H7 (cell line): ENCODE results near the gene ZNF775. TPM values are rescaled to one million over a fixed set of nuclear protein-coding genes. Genes with fewer than 3 reads are reported as not detected.
"Not testable (repeated sequence)": the region's sequence is repeated elsewhere in the genome, so short reads cannot be mapped to it uniquely, and the experiment has no call there.

ENCODE experiments used
- DNase-seq: peaks from one replicate; pipeline ENCODE4 v3.0.0; 2012
- H3K27me3 ChIP-seq: 2 replicates; pipeline ENCODE4 v1.6.0; 2011; ENCODE audit warnings: mild to moderate bottlenecking, low read length; ENCODE audit not compliant: control insufficient read depth, insufficient read depth
- H3K36me3 ChIP-seq: replicated peaks from 2 replicates; pipeline ENCODE4 v1.5.1; 2011; ENCODE audit warnings: low read length; ENCODE audit not compliant: control insufficient read depth, insufficient read depth
- H3K4me3 ChIP-seq: 2 replicates; pipeline ENCODE4 v1.5.1; 2011; ENCODE audit warnings: low read depth, mild to moderate bottlenecking, control low read depth, low read length, moderate library complexity; ENCODE audit not compliant: insufficient read depth
- total RNA-seq: library from RNA; depleted of rRNA; stranded (reverse); fragments of >200 nt; shearing (Covaris generic); gene quantifications from 2 replicates; pipeline ENCODE4 v1.2.3, GENCODE V29; 2014

ZNF775 gene
- total RNA-seq, 1 experiment from 2014 or later = 44.2 TPM

- DNase-seq = peak; percentile 65
- Histone ChIP-seq H3K27me3 (no peaks in the 10 kb centered on the region), H3K36me3 (no peaks in the 10 kb centered on the region), H3K4me3 (peak overlapping the region; percentile 96)
Observed at GRCh38 chr7:150379441-150380379, 580 bp downstream of the ZNF775 start.

- Histone ChIP-seq H3K4me3 (peak overlapping the region; percentile 96), H3K27me3 (no peaks in the 10 kb centered on the region), H3K36me3 (0 out of 2 replicates have a peak, but pooled peaks cover under 1% of the 10 kb centered on the region)
- peak; percentile 33 for DNase-seq
Observed at GRCh38 chr7:150380463-150380862, 1.3 kb downstream of the ZNF775 start.

- peak; percentile 58 for DNase-seq
- Histone ChIP-seq H3K4me3 (no peak overlapping the region), H3K27me3 (no peaks in the 10 kb centered on the region), H3K36me3 (0 out of 2 replicates have a peak, but pooled peaks cover 1% of the 10 kb centered on the region)
Observed at GRCh38 chr7:150381096-150381495, 2.0 kb downstream of the ZNF775 start.

GRCh38 chr7:150381785-150382122, 2.6 kb downstream of the ZNF775 start:
- peak; percentile 37 for DNase-seq

GRCh38 chr7:150382123-150382843, 3.2 kb downstream of the ZNF775 start:
- DNase-seq = peak; percentile 47
- Histone ChIP-seq H3K27me3 (no peaks in the 10 kb centered on the region), H3K36me3 (0 out of 2 replicates have a peak, but pooled peaks cover 1% of the 10 kb centered on the region), H3K4me3 (no peak overlapping the region)

More at GRCh38 chr7:150381785-150382122, 2.6 kb downstream of the ZNF775 start:
- no peak overlapping the region for H3K4me3 ChIP-seq
- H3K36me3 ChIP-seq = 0 out of 2 replicates have a peak, but pooled peaks cover 1% of the 10 kb centered on the region
- no peaks in the 10 kb centered on the region for H3K27me3 ChIP-seq

GRCh38 chr7:150382844-150383225, 3.7 kb downstream of the ZNF775 start:
- 0 out of 2 replicates have a peak, but pooled peaks cover 1% of the 10 kb centered on the region for H3K36me3 ChIP-seq
- H3K4me3 ChIP-seq = no peak overlapping the region
- no peaks in the 10 kb centered on the region for H3K27me3 ChIP-seq
- no peak for DNase-seq

GRCh38 chr7:150383710-150384397, 4.7 kb downstream of the ZNF775 start:
- Histone ChIP-seq H3K36me3 (peaks cover 5% of the 10 kb centered on the region), H3K27me3 (no peaks in the 10 kb centered on the region), H3K4me3 (no peak overlapping the region)
- peak; percentile 97 for DNase-seq

- Histone ChIP-seq H3K4me3 (no peak overlapping the region), H3K27me3 (no peaks in the 10 kb centered on the region), H3K36me3 (peaks cover 8% of the 10 kb centered on the region)
- peak; percentile 48 for DNase-seq
Observed at GRCh38 chr7:150384406-150385301, 5.5 kb downstream of the ZNF775 start.

- Histone ChIP-seq H3K36me3 (peaks cover 8% of the 10 kb centered on the region), H3K4me3 (no peak overlapping the region), H3K27me3 (no peaks in the 10 kb centered on the region)
- DNase-seq = no peak
Observed at GRCh38 chr7:150385302-150385723, 6.2 kb downstream of the ZNF775 start.

GRCh38 chr7:150385884-150386283, 6.8 kb downstream of the ZNF775 start:
- not testable (repeated sequence) for H3K36me3 ChIP-seq, H3K27me3 ChIP-seq, DNase-seq, H3K4me3 ChIP-seq

GRCh38 chr7:150388306-150388705, 9.2 kb downstream of the ZNF775 start:
- H3K27me3 ChIP-seq = no peaks in the 10 kb centered on the region

GRCh38 chr7:150388709-150389531, 9.8 kb downstream of the ZNF775 start:
- Histone ChIP-seq H3K36me3 (peaks cover 8% of the 10 kb centered on the region), H3K4me3 (no peak overlapping the region), H3K27me3 (no peaks in the 10 kb centered on the region)
- DNase-seq = no peak

More at GRCh38 chr7:150388306-150388705, 9.2 kb downstream of the ZNF775 start:
- DNase-seq = no peak
- Histone ChIP-seq H3K36me3 (peaks cover 8% of the 10 kb centered on the region), H3K4me3 (no peak overlapping the region)

- H3K4me3 ChIP-seq = no peak overlapping the region
- H3K27me3 ChIP-seq = no peaks in the 10 kb centered on the region
- DNase-seq = no peak
- peaks cover 8% of the 10 kb centered on the region for H3K36me3 ChIP-seq
Observed at GRCh38 chr7:150389532-150389816, 10.3 kb downstream of the ZNF775 start.
